HG02943 (cell line): Measurements from ENCODE around the gene PDIA4.
"Not testable (repeated sequence)": the region's sequence is repeated elsewhere in the genome, so short reads cannot be mapped to it uniquely, and the experiment has no call there.

Experiments
- ATAC-seq: cut with Tn5 transposase; IDR thresholded peaks from one replicate; pipeline ENCODE4 v1.9.1; 2021; ENCODE audit warnings: mild to moderate bottlenecking, low read depth, moderate library complexity; ENCODE audit not compliant: unreplicated experiment

PDIA4 gene, protein sequence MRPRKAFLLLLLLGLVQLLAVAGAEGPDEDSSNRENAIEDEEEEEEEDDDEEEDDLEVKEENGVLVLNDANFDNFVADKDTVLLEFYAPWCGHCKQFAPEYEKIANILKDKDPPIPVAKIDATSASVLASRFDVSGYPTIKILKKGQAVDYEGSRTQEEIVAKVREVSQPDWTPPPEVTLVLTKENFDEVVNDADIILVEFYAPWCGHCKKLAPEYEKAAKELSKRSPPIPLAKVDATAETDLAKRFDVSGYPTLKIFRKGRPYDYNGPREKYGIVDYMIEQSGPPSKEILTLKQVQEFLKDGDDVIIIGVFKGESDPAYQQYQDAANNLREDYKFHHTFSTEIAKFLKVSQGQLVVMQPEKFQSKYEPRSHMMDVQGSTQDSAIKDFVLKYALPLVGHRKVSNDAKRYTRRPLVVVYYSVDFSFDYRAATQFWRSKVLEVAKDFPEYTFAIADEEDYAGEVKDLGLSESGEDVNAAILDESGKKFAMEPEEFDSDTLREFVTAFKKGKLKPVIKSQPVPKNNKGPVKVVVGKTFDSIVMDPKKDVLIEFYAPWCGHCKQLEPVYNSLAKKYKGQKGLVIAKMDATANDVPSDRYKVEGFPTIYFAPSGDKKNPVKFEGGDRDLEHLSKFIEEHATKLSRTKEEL

DNA sequence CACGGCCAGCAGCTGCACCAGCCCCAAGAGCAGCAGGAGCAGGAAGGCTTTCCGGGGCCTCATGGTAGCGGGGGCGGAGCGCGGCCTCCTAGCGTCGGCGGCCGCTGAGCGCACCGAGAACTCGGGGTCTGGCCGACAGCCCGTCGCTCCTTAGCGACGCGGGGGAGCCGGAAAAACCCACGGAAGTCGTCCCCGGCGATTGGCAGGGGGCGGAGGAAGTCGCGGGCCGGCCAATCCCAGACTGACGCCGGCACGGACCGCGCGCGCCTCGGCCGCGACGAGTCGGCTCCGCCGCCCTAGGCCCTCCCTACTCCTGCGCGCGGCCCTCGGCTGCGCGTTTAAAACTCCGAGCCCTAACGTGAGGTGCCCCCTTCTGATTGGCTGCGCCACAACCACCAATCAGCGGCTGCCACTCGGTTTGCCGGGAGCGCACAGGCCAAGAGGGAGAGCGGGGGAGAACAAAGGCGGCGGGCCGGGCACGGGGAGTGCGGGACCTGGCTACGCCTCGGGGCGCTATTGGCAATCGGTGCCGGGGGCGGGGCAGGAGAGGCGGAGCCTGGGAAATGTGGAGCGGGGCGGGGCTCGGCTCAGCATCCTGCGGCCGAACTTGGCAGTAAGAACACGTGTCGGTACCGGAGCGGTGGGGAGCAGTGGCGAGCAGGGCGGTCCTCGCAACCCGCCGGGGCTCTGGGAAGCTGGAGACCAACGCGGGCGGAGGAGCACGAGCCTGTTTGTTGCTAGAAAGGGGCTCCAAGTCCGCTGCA lies at the start of gene PDIA4:
TSS of gene PDIA4 (minus strand) at position 160 of the 764 bp plus-strand sequence. CDS start at position 63, 97 bp downstream.
- ATAC-seq = peak; percentile 93

DNA sequence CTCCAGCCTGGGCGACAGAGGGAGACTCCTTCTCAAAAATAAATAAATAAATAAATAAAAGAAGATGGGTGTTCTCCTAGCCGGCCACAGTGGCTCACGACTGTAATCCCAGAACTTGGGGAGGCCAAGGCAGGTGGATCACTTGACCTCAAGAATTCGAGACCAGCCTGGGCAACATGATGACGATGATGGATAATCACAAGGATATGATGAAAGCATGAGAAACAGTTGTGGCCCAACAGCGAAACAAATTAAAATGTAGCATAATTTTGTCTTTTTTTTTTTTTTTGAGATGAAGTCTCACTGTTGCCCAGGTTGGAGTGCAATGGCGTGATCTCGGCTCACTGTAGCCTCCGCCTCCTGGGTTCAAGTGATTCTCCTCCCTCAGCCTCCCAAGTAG lies 49.3 kb upstream of the PDIA4 start:
- ATAC-seq = no peak

DNA sequence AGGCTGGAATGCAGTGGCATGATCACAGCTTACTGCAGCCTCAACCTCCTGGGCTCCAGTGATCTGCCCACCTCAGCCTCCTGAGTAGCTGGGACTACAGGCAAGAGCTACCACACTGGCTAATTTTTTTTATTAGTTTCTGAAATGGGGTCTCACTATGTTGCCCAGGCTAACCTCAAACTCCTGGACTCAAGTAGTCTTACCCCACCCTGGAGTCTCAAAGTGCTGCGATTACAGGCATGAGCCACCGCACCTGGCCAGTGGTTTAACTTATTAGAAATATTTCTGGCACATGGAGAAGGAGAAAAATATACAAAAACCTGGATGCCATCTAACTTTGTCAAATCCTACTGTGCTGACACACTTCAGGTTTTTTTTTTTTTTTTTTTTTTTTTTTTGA lies 47.0 kb upstream of the PDIA4 start:
- ATAC-seq = no peak

- ATAC-seq = no peak
These were observed 46.0 kb upstream of the PDIA4 start for GRCh38 chr7:149074116-149074885.

- no peak for ATAC-seq
These were observed 44.1 kb upstream of the PDIA4 start for GRCh38 chr7:149072438-149072775.

DNA sequence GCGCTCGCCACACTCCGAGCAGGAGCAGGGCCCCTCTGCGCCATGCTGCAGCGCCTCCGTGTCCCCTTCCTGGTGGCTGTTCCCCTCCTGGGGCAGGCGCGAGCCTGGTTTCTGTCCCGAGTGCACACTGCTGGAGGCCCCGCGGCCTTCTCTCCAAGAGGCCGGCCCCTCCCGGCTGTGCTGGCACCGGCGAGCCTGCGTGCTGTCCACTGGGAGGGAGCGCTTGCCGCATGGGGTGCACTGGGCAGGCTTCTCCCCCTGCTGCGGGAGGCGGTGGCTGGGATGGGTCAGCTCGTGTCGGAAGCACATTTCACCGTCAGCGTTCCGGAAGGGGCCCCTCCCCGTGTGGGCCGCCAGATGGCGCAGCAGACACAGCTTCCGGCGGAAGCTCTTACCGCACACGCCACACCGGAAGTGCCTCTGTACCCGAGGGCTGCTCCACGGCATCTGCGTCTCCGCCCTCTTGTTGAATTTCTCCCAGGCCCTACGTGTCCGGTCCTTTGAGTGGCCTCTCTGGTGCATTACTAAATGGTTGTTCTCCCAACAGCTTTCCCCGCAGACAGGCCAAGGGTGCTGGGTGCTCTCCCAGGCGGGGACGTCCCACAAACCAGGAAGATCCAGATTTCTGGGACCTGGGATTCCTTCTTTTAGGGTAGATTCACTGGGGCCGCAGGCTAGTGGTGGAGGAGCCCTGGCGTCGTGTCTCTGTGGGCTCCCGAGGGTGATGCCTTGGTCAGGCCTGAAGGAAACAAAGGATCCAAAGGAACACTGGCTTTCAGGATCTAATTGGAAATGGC lies 43.5 kb upstream of the PDIA4 start:
- no peak for ATAC-seq

GRCh38 chr7:149071182-149071635 lies 42.9 kb upstream of the PDIA4 start:
- no peak for ATAC-seq

- ATAC-seq = no peak
These were observed 42.2 kb upstream of the PDIA4 start for GRCh38 chr7:149070372-149071125.

- ATAC-seq = no peak
These were observed 39.6 kb upstream of the PDIA4 start for GRCh38 chr7:149067869-149068268.

- no peak for ATAC-seq
These were observed 35.2 kb upstream of the PDIA4 start for GRCh38 chr7:149063476-149063875.

DNA sequence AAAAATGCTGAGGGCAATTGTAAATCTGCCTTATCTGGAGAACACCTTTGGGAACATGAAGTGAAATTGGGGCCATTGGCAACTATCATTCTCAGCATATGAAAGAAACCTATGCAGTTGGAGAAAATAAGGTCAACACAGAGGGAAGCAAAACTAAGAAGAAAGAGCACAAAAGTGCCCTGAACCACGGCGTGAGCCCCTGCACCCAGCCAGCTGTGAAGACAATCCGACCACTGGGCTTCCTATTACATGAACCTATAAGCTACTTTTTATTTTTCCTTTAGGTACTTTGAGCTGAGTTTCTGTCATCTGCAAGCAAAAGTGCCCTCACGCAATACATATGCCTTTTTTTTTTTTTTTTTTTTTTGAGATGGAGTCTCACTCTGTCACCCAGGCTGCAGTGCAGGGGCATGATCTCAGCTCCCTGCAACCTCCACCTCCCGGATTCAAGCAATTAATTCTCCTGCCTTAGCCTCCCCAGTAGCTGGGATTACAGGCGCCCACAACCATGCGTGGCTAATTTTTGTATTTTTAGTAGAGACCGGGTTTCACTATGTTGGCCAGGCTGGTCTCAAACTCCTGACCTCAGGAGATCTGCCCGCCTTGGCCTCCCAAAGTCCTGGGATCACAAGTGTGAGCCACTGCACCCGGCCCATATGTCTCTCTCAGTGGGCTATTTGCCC lies 34.1 kb upstream of the PDIA4 start:
- ATAC-seq = not testable (repeated sequence)

DNA sequence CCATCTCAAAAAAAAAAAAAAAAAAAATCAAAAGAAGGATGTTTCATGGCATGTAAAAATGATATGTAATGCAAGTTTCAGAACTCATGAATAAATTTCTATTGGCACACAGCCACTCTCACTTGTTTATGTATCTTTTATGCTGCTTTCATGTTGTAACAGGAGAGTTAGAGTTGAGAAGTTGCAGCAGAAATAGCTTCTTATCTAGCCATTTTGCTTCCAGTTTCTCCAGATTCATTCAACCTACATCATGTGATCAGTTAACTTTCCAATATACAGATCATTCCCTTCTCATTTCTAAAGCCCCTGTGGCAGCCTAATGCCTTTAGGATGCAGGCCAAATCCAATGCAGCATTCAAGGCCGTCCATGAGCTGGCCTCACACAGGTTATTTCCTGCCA lies 31.9 kb upstream of the PDIA4 start:
- ATAC-seq = no peak

DNA sequence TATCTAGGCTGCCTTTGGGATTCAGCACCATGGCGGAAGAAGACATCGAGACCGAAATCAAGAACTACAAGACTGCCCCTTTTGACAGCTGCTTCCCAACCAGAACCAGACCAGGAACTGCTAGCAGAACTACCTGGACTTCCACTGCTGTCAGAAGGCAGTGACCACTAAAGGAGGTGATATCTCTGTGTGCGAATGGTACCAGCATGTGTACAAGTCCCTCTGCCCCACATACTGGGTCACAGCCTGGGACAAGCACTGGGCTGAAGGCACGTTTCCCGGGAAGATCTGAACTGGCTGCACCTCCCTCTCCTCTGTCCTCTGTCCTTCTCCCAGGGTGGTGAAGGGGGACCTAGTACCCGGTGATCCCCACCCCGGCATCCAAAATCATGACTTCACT lies 25.6 kb upstream of the PDIA4 start:
- ATAC-seq = no peak

DNA sequence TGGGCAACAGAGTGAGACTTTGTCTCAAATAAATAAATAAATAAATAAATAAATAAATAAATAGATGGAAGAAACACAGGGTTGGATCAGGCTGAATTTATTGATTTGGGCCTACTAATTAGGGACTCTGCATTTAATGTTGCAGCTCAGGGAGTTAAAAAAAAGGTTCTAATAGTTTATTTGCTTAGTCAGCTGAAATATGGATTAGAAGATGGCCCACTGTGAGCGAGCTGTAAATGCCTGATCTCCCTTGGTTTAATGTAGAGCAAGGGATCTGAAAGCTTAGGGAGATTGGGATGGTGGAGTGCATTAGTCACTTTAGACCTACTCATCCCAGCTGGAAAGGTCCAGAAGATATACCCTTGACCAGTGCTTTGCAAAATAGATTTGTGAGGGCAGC lies 25.1 kb upstream of the PDIA4 start:
- no peak for ATAC-seq

DNA sequence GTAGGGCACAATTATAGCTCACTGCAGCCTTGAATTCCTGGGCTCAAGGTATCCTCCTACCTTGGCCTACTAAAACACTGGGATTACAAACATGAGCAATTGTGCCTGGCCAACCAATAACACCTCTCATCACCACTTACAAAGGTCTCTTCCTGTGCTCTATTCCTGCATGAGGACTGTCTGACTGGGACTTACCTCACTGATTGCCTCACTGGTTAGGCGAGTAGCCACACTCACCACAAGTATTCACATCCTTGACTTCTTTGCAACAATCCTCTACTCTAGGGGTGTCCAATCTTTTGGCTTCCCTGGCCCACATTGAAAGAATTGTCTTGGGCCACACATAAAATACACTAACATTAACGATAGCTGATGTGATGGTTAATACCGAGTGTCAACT lies 22.6 kb upstream of the PDIA4 start:
- ATAC-seq = no peak

- no peak for ATAC-seq
These were observed 20.5 kb upstream of the PDIA4 start for GRCh38 chr7:149048805-149049204.

GRCh38 chr7:149046416-149046815 lies 18.1 kb upstream of the PDIA4 start:
- ATAC-seq = no peak

DNA sequence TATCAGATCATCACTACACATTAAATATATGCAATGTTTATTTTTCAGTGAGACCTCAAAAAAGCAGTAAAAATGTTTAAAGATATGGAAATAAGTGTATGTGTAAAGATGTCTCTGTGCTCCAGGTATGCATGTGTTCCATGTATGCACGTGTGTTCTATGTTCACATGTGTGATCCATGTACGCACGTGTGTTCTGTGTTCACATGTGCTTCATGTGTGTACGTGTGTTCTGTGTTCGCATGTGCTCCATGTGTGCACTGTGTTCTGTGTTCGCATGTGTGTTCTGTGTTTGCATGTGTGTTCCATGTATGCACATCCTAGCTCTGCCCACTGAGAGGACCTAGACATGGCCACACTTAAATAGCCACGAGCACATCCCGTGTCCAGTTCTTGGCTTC lies 15.6 kb upstream of the PDIA4 start:
- ATAC-seq = no peak

DNA sequence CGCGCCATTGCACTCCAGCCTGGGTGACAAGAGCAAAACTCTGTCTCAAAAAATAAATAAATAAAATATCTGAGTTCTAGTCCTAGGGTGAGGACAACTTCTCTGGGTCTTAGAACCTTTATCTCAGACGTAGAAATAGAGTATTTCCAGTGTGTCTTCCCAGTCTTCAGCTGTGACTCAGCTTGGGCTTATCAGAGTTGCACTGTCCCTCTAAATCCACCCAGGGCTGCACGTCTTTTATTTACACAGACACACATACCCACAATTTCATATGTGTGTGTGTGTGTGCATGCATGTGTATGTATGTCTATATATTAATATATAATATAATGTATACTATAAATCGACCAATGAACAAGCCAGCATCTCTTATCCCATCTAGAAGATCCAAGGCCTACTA lies 13.0 kb upstream of the PDIA4 start:
- ATAC-seq = no peak
